ENCODE data around the gene RERE.

Gene RERE

GRCh38 chr1:8860738-8861516 is 43.5 kb upstream of the RERE start:
- Histone ChIP-seq H3K36me3 (ENCODE audit: insufficient read depth, low read length) (peaks cover 82% of the 10 kb centered on the region), H3K4me3 (no peak overlapping the region), H3K9ac (ENCODE audit: insufficient read length) (no peak overlapping the region), H3K27ac (peak overlapping the region; percentile 56; the same call in 1 of the 2 replicates), H3K9me3 (ENCODE audit: low read depth, low read length) (no peaks in the 10 kb centered on the region)
- TF ChIP-seq POLR2AphosphoS5 (IDR thresholded peaks at IDR 0.05; ENCODE audit: borderline replicate concordance, low read depth, low read length), result no peak; the same call in 1 of the 2 replicates
- TF ChIP-seq EZH2 (IDR thresholded peaks at IDR 0.05), result no peak
- no peak for TF ChIP-seq FOXP2 (optimal IDR thresholded peaks at IDR 0.05; ENCODE audit: control extremely low read depth, extremely low read length, insufficient read depth)
- DNase-seq (ENCODE audit: low read depth, low spot score), result no peak

- Histone ChIP-seq H3K36me3 (ENCODE audit: insufficient read depth, low read length) (peaks cover 65% of the 10 kb centered on the region), H3K27ac (peak overlapping the region; percentile 75), H3K9ac (ENCODE audit: insufficient read length) (no peak overlapping the region), H3K9me3 (ENCODE audit: low read depth, low read length) (no peaks in the 10 kb centered on the region), H3K4me3 (no peak overlapping the region)
- no peak for DNase-seq (ENCODE audit: low read depth, low spot score)
- TF ChIP-seq POLR2AphosphoS5 (IDR thresholded peaks at IDR 0.05; ENCODE audit: borderline replicate concordance, low read depth, low read length) (no peak), FOXP2 (optimal IDR thresholded peaks at IDR 0.05; ENCODE audit: control extremely low read depth, extremely low read length, insufficient read depth) (no peak), EZH2 (IDR thresholded peaks at IDR 0.05) (no peak)
These were observed 41.7 kb upstream of the RERE start for GRCh38 chr1:8858888-8859706.

- TF ChIP-seq POLR2AphosphoS5 (IDR thresholded peaks at IDR 0.05; ENCODE audit: borderline replicate concordance, low read depth, low read length), result peak; percentile 50; the same call in 1 of the 2 replicates
- TF ChIP-seq FOXP2 (optimal IDR thresholded peaks at IDR 0.05; ENCODE audit: control extremely low read depth, extremely low read length, insufficient read depth), result no peak
- TF ChIP-seq EZH2 (IDR thresholded peaks at IDR 0.05), result no peak
- H3K36me3 ChIP-seq (ENCODE audit: insufficient read depth, low read length), result peaks cover 56% of the 10 kb centered on the region
- no peak for DNase-seq (ENCODE audit: low read depth, low spot score)
- H3K4me3 ChIP-seq, result no peak overlapping the region
- peak overlapping the region; percentile 75 for H3K27ac ChIP-seq
- H3K9me3 ChIP-seq (ENCODE audit: low read depth, low read length), result no peaks in the 10 kb centered on the region
- H3K9ac ChIP-seq (ENCODE audit: insufficient read length), result no peak overlapping the region
These were observed 40.8 kb upstream of the RERE start for GRCh38 chr1:8858112-8858668.

- Histone ChIP-seq H3K27ac (peak overlapping the region; percentile 70), H3K9ac (ENCODE audit: insufficient read length) (no peak overlapping the region), H3K9me3 (ENCODE audit: low read depth, low read length) (no peaks in the 10 kb centered on the region), H3K4me3 (no peak overlapping the region), H3K36me3 (ENCODE audit: insufficient read depth, low read length) (peaks cover 42% of the 10 kb centered on the region)
- TF ChIP-seq POLR2AphosphoS5 (IDR thresholded peaks at IDR 0.05; ENCODE audit: borderline replicate concordance, low read depth, low read length) (no peak; the same call in 1 of the 2 replicates), EZH2 (IDR thresholded peaks at IDR 0.05) (no peak), FOXP2 (optimal IDR thresholded peaks at IDR 0.05; ENCODE audit: control extremely low read depth, extremely low read length, insufficient read depth) (no peak)
- no peak for DNase-seq (ENCODE audit: low read depth, low spot score)
These were observed 39.4 kb upstream of the RERE start for GRCh38 chr1:8856689-8857412.

- no peak overlapping the region for H3K4me3 ChIP-seq
- TF ChIP-seq FOXP2 (optimal IDR thresholded peaks at IDR 0.05; ENCODE audit: control extremely low read depth, extremely low read length, insufficient read depth), result no peak
- no peak for TF ChIP-seq POLR2AphosphoS5 (IDR thresholded peaks at IDR 0.05; ENCODE audit: borderline replicate concordance, low read depth, low read length)
- no peak for TF ChIP-seq EZH2 (IDR thresholded peaks at IDR 0.05)
- H3K36me3 ChIP-seq (ENCODE audit: insufficient read depth, low read length), result peaks cover 18% of the 10 kb centered on the region
- no peak for DNase-seq (ENCODE audit: low read depth, low spot score)
- H3K9me3 ChIP-seq (ENCODE audit: low read depth, low read length), result no peaks in the 10 kb centered on the region
- H3K27ac ChIP-seq, result no peak overlapping the region
- H3K9ac ChIP-seq (ENCODE audit: insufficient read length), result no peak overlapping the region
These were observed 36.8 kb upstream of the RERE start for GRCh38 chr1:8854240-8854639.

GRCh38 chr1:8851060-8851459 is 33.6 kb upstream of the RERE start:
- no peak overlapping the region for H3K4me3 ChIP-seq
- TF ChIP-seq POLR2AphosphoS5 (IDR thresholded peaks at IDR 0.05; ENCODE audit: borderline replicate concordance, low read depth, low read length), result no peak
- TF ChIP-seq FOXP2 (optimal IDR thresholded peaks at IDR 0.05; ENCODE audit: control extremely low read depth, extremely low read length, insufficient read depth), result no peak
- no peak for TF ChIP-seq EZH2 (IDR thresholded peaks at IDR 0.05)
- no peak overlapping the region for H3K9ac ChIP-seq (ENCODE audit: insufficient read length)
- no peak for DNase-seq (ENCODE audit: low read depth, low spot score)
- H3K27ac ChIP-seq, result no peak overlapping the region
- no peaks in the 10 kb centered on the region for H3K9me3 ChIP-seq (ENCODE audit: low read depth, low read length)
- no peaks in the 10 kb centered on the region for H3K36me3 ChIP-seq (ENCODE audit: insufficient read depth, low read length)

GRCh38 chr1:8848663-8849386 is 31.4 kb upstream of the RERE start:
- DNase-seq (ENCODE audit: low read depth, low spot score), result no peak
- TF ChIP-seq POLR2AphosphoS5 (IDR thresholded peaks at IDR 0.05; ENCODE audit: borderline replicate concordance, low read depth, low read length) (no peak), FOXP2 (optimal IDR thresholded peaks at IDR 0.05; ENCODE audit: control extremely low read depth, extremely low read length, insufficient read depth) (no peak), EZH2 (IDR thresholded peaks at IDR 0.05) (no peak)
- Histone ChIP-seq H3K27ac (no peak overlapping the region), H3K36me3 (ENCODE audit: insufficient read depth, low read length) (no peaks in the 10 kb centered on the region), H3K9me3 (ENCODE audit: low read depth, low read length) (no peaks in the 10 kb centered on the region), H3K9ac (ENCODE audit: insufficient read length) (no peak overlapping the region), H3K4me3 (no peak overlapping the region)

Data from SK-N-MC (cell line).